ENCODE data around the gene CCSER1.
"Not testable (repeated sequence)": the region's sequence is repeated elsewhere in the genome, so short reads cannot be mapped to it uniquely, and the experiment has no call there.

Gene CCSER1

DNA sequence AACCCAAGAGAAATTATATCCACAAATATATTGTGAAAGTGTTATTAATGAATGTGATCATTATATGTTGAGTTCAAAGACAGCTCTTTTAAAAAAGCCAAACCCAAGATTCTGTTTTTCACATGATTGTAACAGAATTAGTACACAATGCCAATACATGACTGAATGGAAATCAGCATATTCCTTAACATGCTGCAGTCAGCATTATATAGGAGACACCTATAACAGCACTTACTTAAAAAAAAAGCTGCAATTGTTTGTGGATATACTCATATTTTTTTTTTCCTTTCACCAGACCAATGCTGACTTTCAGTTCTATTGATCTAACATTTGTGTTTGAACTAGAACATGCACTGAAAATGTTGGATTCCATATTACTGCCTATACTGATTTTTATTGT lies 165.2 kb downstream of the CCSER1 start:
- DNase-seq (ENCODE audit: low read depth, low spot score): no peak

DNA sequence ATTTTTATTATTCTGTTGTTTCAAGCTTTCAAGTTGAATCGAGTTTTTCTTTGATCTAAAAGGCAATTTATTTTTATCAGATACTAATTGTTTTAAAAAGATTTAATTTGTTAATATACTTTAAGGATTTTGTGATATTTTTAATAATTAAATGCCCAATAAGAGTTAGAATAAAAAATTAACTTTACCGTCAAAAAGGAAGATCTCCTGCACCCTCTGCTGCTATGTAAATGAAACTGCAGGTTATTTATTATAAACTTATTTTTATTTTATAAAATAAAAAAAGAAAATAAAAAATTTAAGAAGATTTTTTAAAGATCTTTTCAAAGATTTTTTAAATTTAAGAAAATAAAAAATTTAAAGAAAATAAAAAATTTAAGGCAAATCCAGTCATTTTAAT lies 166.1 kb downstream of the CCSER1 start:
- DNase-seq (ENCODE audit: low read depth, low spot score): no peak

DNA sequence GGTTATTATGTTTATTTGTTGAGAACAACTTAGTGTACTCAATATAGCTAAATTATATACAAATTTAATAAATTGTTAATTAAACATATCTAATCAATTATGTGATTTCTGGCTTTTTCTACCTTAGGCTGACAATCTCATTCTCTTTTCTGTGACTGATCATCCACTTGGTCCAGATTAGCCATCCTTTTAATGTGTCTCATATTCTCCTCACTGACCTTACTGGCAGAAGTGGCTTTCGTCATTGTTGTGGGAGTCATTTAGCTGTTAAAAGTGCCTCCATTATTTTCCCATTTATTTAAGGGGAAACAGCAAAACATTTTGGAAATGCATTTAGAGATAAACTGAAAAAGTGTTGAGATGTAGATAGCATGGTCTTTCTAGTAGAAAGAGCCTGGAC lies 172.2 kb downstream of the CCSER1 start:
- no peak for DNase-seq (ENCODE audit: low read depth, low spot score)

DNA sequence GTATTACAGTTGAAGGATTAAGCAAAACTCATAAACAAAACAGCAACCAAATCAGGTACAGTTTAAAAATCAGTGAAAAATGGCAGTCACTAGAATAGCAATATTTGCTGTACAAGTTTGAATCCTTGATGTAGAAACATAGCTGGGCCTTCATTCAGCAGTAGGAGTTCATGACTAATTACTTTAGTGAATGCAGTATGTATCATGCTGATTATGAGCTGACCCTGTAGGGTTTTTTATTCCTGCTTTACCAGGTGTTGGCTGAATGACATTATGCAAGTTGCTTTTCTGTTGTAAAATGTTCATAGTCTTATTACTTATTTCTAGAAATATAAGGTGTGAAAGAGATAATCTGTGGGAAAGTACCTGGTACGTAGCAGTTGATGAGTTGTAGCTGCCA lies 179.6 kb downstream of the CCSER1 start:
- no peak for DNase-seq (ENCODE audit: low read depth, low spot score)

DNA sequence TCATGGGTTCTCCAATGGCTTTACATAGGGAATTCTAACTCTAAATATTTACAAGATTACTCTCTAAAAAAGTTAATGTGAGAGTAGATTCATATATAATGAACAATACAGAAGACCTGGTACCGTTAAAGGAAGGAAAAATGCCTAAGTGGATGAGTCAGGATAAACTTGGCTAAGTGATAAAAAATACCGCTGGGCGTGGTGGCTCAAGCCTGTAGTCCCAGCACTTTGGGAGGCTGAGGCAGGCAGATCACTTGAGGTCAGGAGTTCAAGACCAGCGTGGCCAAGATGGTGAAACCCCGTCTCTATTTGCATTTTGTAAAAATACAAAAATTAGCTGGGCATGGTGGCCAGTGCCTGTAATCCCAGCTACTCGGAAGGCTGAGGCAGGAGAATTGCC lies 189.9 kb downstream of the CCSER1 start:
- not testable (repeated sequence) for DNase-seq (ENCODE audit: low read depth, low spot score)

DNA sequence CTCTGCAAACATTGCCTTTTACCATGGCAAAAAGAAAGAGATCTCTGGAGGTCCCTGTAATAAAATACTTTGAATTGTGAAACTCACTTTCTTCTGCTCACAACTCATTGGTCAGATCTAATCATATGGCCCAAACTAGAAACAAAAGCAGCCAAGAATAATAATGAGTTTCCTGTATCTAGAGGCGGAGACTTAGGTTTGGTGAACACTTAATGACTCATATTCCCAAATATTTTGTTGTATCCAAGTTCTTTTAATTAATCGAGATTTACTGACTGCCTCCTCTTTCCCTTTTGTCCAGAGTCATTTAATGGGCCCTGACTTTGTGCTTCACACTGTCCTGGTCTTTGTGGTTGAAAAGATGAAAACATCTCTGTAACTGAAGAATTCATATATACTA lies 190.6 kb downstream of the CCSER1 start:
- no peak for DNase-seq (ENCODE audit: low read depth, low spot score)

DNA sequence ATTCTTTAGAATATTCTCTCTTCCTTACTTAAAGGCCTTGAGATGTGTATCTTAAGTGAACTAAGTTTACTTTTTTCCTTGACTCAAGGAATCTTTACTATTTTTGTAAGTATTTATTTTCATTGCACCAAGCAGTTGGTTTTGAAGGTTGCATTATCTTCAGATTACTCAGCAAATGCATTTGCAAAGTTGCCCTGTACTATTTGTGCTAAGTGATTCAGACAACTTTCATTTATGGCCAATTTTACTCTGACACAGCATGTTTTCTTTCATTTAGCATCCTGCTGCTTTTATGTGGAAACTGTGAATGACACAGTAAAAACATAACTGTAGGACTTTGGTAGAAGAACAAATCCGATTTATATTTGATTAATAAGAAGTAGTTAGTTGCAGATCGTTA lies 191.0 kb downstream of the CCSER1 start:
- no peak for DNase-seq (ENCODE audit: low read depth, low spot score)

DNA sequence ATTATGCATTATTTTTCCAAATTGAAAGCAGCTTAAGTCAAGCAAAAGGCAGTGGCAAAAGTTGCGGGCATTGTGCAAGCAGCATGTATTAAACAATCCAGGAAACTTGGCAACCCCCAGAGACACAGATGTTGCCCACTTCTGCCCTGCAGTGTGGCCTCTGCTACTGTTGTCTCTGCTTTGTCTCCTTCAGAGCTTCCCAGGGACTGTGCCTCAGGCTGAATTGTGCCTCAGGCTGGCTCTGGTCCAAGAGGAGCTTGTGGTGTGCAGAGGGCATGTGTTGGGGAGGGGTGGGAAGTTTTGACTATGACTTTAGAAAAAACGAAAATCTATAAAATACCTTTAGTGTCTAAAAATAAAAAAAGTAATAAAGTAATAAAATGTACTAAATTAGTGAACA lies 201.4 kb downstream of the CCSER1 start:
- no peak for DNase-seq (ENCODE audit: low read depth, low spot score)

DNA sequence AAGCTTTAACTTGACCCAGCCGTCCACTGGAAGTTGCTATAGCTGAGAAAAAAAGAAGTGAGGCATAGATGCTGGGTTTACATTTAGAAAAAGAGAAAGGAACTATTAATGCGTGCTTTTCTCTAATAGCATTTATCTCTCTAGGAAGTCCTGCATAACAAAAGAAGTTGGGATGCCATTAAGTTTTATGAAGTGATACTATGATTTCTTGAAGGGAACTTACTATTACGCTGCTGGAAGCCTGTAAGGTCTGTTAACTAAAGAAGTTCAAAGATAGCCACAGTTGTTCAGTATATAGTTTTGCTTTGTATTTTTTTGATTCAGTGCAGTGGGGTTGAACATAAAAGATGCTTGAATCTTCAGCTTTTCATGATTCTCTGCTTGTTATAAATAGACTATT lies 203.4 kb downstream of the CCSER1 start:
- DNase-seq (ENCODE audit: low read depth, low spot score): no peak

DNA sequence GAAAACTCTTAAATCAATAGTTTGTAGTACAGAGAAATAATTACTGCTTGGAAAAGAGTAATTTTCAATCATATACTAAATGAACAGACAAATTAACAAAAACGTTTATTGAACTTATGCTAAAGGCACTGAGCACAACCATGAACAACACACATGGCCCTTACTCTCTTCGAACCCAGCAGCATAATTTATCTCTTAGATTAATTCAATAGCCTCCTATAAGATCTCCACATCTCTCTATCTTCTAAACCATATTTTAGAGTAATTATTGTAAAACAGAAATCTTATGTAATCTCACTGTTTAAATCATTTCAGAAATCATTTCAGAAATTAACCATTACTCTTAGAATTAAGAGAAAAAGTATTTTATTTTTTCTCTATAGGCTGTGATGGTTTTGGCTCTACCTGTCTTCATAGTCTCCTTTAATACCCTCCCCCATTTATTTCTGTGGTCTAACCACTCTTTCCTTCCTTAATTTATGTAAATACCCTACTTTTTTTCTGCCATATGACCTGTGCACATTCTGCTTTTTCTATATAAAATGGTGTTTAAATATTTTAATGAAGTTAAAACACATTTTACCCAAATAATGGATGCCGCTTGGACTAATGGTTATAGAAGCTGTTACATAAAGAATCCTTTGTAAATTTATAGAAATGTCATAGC lies 218.5 kb downstream of the CCSER1 start:
- DNase-seq (ENCODE audit: low read depth, low spot score): no peak

DNA sequence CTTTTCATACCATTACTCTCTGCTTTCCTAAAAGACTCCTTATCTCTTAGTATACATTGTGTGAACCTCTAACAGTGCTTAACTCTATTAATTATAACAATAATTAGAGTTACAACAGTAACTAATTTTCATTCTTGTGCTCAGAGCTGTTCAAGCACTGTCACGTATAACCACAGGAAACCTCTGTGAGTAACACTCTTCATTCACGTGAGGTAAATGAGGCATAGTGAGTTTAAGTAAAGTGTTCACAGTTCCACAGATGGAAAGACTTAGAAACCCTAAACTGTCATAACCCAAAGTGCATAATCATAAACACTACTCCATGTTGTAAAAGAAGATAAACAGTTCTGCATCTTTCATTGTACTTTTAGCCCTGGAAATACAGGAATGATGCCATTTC lies 222.4 kb downstream of the CCSER1 start:
- no peak for DNase-seq (ENCODE audit: low read depth, low spot score)

DNA sequence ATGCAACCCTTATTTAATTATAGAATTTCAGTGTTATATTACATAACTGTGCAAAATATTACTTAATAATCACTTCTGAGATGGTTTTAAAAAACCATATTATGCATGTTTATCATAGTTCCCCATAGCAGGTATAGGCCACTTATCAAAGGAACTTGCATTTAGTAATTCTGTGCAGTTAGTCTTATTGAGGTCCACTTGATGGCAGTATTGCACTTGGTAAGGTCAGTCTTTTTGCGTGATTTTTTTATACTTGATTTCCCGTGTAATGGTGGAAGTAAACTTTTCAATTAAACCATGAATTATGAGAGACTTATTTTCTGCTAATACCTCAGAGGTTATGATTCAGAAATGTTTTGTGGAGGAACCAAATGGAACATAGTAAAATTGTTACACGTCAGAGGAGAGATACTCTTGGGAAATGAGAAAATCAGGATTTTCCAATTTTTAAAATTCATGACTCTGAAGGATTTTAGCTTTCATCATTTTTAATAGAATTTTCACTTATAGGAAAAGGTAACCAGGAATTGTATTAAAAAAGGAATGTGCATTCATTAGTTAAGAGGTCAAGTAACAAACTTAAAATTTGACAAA lies 230.0 kb downstream of the CCSER1 start:
- peak; percentile 12 for DNase-seq (ENCODE audit: low read depth, low spot score)

DNA sequence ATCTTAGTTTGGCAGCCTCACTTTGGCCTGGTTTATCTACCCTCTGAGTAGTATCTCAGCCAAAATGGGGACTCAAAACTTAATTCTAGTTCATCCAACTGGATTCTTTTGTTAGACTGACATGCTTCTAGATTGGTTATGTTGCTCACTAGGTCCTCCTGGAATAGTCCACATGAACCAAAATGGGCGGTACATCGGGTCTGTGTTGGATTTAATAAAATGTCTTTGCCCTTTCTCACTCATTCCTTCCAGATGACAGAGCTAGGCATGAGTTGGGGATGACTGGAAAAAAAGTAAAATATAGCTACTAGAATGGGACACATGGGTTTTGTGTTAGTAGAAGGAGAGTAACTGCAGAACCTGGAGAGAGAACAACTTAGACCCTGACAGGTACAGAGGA lies 247.9 kb downstream of the CCSER1 start:
- no peak for DNase-seq (ENCODE audit: low read depth, low spot score)

DNA sequence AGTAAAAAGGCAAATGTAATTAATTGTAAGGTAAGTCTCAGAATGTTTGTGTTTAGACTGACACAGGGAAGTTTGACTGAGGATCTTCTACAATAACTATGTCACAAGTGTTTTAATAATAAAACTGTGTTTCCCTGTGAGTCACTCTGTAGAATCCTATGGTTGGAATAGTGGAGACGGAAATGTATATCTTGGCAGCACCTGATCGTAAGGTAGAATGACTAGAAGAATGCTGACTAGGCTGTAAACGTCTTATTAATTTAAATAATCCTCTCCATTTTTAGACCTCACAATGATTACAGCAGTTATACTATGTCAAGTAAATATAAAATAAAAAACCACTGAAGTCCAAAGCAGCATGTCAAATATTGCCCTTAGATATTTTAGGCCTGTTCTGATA lies 266.0 kb downstream of the CCSER1 start:
- no peak for DNase-seq (ENCODE audit: low read depth, low spot score)

DNA sequence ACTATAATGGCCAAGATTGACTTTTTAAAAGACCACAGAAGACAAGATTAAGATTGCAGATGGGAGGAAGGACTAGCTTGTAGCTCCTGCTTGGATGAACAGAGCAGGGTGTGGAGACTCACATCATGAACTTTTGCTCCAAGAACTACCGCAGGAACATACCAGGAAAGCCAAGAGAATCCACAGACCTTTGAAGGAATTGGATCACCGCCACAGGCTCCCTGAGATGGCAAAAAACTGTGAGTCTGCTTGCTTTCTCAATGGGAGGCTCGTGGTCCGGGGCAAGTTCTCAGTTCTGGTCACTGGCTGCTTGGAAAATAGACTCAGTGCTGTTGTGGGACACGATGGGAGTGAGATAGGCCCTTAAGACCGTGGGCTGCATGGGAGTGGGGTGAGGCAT lies 276.6 kb downstream of the CCSER1 start:
- no peak for DNase-seq (ENCODE audit: low read depth, low spot score)

DNA sequence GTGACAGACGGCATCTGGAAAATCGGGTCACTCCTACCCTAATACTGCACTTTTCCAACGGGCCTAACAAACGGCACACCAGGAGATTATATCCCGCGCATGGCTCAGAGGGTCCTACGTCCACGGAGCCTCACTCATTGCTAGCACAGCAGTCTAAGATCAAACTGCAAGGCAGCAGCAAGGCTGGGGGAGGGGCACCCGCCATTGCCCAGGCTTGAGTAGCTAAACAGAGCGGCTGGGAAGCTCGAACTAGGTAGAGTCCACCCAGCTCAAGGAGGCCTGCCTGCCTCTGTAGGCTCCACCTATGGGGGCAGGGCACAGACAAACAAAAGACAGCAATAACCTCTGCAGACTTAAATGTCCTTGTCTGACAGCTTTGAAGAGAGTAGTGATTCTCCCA lies 280.7 kb downstream of the CCSER1 start:
- DNase-seq (ENCODE audit: low read depth, low spot score): not testable (repeated sequence)

DNA sequence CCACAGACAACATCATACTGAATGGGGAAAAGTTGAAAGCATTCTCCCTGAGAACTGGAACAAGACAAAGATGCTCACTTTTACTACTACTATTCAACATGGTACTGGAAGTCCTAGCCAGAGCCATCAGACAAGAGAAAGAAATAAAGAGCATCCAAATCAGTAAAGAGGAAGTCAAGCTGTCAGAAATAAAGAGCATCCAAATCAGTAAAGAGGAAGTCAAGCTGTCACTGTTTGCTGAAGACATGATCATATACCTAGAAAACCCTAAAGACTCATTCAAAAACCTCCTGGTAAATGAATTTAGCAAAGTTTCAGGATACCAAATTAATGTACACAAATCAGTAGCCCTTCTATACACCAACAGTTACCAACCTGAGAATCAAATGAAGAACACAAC lies 285.6 kb downstream of the CCSER1 start:
- not testable (repeated sequence) for DNase-seq (ENCODE audit: low read depth, low spot score)

DNA sequence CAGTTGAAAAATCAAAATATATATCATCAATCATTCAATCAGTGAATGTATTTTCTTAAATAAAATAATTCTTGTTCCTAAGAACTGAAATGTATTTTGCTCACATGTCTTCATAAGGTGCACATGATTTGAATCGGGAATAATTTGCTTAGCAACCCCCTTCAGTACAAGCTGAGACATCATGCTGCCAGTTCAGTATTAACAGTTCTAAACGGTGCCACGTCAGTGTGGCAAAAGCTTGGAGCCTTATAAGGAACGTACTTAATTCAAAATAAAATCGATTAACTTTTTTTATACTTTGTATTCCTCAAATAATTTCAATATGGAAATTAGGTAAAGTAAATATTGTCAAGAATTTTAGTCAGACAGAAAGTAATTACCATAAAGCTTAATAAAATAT lies 287.9 kb downstream of the CCSER1 start:
- no peak for DNase-seq (ENCODE audit: low read depth, low spot score)

DNA sequence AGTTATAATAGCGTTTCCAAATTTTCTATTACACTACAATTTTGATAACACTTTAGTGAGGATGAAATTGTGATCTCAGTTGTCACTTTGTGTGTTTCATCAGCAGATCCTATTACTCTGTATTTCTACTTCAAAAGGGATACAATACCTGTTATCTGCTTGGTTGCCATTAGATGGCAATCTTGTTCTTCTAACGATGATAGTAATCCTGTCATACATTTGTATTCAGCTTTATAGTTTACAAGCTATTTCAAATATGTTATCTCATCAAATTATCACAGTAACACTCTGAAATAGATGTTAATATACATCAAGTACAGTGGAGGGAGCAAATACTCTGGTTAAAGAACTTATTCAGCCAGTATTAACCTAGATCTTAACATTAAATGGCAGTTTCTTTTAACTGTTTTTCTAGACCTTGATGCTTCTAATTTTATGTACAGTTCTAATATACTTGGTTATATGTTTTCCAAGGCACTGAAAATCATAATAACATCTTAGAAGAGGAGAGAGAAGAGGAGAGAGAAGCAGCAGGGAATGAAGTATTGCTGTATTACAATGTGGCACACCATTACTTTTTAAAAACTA lies 292.0 kb downstream of the CCSER1 start:
- peak; percentile 20 for DNase-seq (ENCODE audit: low read depth, low spot score)

DNA sequence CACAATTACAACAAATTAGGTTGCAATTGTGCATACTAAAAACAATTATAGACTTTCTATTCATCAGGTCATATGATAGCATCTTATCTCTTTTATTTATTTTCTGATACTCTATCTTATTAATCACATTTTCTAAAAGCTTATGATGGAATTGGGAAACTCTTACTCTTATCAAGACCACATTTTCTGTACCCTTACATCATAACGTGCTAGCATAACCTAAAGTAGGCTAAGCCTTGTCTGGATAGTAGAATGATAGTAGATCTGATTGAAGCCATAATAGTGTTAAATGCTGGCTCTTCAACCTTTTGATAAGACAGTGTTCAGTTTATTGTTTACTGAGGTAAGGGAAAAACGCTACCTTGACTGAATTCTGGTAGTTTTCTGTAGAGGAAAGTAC lies 294.0 kb downstream of the CCSER1 start:
- DNase-seq (ENCODE audit: low read depth, low spot score): no peak

DNA sequence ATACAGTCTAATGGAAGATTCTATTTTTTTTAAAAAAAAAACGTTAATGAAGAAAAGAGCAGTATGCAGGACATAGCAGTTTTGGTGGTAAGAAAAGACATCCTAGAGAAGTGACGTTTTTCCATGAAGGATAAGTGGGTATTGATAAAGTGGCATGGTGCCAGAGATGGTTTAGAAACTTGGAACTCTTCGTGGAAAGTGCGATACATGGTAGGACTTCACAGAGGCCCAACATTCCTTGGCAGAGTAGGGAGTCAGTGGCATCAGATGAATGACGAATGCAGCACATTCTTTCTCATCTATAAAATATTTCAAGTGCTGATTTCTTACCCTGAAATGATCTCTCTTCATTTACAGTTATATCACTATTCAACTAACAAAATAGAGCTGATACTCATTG lies 298.7 kb downstream of the CCSER1 start:
- no peak for DNase-seq (ENCODE audit: low read depth, low spot score)

DNA sequence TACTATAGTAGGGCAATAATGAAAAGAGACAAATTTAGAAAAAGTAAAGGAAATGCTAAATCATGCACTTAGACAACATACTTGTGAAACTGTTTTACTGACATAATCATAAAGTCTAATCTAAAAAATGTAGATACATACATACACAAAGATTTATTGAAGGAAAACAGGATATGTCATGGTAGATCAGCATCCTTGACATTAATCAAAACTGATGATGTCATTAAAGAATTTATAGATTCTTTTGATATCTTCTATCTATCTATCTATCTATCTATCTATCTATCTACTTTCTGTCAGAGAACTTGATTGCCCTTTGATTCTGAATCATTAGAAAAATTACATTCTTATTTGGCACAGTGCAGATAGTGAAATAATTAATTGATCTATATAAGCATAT lies 311.3 kb downstream of the CCSER1 start:
- no peak for DNase-seq (ENCODE audit: low read depth, low spot score)

DNA sequence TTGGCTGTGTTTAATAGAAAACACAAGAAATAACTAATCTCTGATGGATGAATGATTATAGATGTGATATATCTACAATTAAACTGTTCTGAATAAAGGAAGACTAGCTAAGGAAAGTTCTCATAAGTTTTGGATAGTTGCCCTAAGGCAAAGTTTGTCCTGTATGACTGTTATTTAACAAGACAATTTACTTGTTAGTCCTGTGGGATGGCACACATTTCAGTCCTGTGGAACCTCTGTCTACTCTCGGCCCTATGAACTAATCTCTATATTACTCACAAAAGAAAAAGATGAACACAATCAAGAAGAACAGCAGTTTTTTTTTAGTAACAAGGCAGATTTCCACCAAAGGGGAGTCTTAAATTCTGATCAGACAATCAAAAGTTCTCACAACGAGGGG lies 314.6 kb downstream of the CCSER1 start:
- no peak for DNase-seq (ENCODE audit: low read depth, low spot score)

DNA sequence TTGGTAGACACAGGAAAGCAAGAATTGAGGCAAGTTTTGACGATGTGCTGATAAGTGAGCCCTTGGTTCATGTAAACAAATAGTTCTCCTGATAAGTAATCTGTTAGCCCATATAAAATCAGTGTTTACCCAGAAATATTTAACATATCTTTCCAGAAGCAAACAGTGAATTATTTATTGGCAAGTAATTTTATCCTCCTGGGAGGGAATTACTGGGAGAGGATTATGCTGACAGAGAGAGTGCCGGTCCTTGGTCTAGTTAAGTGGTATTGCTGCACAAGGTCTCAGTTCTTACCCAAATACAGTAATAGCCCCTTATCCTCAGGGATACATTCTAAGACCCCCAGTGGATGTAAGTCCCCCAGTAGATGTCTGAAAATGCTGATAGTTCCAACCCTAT lies 315.4 kb downstream of the CCSER1 start:
- no peak for DNase-seq (ENCODE audit: low read depth, low spot score)

All from iPS DF 19.7 (cell line).